GM18907 (cell line): ENCODE results near the gene HACD1.
"Not testable (repeated sequence)": the region's sequence is repeated elsewhere in the genome, so short reads cannot be mapped to it uniquely, and the experiment has no call there.

ENCODE experiments used
- ATAC-seq: cut with Tn5 transposase; IDR thresholded peaks from one replicate; pipeline ENCODE4 v1.9.1; 2021; ENCODE audit warnings: mild to moderate bottlenecking, moderate library complexity; ENCODE audit not compliant: unreplicated experiment

Gene HACD1

DNA sequence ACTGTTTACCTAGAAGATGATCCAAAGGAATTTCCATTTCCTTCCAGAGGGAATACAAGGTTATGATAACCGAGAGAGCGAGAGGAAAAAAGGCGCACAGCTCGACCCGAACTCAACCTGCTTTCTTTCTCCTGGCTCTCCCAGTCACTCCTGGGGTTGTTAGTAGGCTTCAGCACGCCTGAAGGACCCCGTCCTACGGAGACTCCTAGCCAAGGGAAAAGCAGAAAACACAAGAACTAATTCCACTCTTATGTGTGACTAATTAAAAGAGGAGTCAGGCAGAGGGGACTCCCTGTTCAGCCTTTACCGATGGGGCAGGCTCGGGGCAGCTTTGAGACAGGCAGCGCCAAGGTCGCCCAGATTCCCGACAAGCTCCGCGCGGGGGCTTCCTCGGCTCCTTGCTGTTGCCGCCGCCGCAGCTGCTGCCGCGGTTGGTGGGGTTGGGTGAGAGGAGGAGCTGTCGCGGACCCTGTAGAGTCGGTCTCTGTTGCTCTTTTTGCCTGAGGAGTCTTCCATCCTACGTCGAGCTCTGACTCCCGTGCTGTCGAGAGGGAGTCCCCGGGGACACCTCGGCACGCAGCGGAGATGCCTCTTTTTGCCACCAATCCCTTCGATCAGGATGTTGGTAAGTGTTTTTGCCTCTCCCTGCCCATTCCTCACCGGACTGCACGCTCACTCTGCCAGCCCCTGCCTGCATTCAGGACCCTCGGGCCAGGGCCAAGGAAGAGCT, 26.7 kb upstream of the HACD1 start, which contains the start of gene STAM:
TSS of gene STAM (plus strand) at position 397 of the 730 bp plus-strand sequence. CDS start at position 586, 189 bp downstream.
- peak; percentile 88 for ATAC-seq

DNA sequence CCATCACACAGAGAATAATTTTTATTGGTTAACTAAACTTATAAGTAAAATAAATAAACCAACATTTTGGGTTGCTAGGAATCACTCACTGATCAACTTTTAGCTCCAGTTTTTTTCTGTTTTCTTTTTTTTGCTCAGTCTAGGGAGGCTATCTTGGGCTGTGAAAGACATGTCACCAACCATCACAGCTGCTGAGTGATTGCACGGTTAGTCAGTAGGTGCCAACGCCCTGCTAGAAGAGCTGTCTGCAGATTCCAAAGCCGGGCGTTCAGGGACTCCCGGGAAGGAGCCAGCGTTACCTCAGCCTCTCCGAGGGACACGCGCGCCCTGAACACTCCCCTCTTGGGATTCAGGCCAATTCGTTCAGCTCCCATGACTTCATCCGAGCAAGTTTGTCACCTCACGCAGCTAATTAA, 26.2 kb upstream of the HACD1 start:
- ATAC-seq: peak; percentile 28

DNA sequence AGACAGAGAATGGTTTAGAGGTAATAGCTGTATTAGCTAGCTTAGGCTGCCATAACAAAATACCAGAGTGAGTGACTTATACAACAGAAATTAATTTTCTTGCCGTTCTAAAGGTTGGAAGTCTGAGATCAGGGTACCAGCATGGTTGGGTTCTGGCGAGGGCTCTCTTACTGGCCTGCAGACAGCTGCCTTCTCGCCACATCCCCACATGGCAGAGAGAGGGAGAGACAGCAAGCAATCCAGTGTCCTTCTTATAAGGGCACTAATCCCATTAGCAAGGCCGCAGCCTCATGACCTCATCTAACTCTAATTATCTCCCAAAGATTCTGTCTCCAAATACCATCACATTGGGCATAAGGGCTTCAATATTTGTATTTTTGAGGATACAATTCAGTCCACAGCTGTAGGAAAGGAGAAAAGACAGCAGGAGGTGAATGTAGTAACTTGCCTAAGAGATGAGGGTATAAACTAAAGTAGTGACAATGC, 23.2 kb upstream of the HACD1 start:
- no peak for ATAC-seq

DNA sequence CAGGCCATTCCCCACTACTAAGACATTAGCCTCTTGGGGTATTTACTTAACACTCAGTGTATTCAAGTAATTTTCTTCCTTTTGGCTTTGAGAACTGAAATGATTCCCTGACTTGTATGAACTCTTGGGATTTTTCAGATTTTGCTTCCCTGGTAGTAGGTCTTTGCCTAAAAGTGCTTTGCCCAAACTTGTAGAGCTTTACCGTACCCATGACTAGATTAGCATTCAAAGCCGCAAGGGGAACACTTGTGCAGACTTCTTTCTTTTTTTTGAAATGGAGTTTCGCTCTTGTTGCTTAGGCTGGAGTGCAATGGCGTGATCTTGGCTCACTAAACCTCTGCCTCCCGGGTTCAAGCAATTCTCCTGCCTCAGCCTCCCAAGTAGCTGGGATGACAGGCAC, 20.7 kb upstream of the HACD1 start:
- no peak for ATAC-seq

DNA sequence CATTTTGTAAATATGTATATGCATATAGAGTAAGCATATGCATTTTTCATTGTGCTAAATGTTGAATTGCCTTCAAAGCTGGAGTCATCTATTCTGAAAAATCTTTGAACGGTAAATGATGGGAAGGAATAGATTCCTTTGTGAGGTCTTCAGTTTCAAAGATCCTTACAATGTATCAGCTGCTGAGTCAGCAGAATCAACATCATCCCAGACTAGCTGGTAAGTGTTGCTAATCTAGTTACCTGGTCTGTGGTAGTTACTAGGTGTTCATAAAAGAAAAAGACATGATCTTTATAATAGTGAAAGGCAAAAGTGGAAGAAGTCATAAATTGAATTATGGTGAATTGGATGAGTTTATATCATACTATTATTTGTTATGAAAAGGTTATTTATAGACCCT, 16.2 kb upstream of the HACD1 start:
- no peak for ATAC-seq

DNA sequence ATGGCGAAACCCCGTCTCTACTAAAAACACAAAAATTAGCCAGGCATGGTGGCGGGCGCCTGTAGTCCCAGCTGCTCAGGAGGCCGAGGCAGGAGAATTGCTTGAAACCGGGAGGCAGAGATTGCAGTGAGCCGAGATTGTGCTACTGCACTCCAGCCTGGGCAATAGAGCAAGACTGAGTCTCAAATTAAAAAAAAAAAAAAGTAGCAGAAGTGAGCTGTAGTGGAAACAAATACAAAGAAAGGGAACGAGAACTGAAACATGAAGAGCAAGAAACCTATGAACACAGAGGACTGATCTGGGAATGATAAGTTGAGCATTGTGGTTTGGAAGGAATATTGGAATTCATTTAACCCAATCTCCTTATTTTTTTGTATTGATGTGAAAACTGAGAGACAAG, 15.4 kb upstream of the HACD1 start:
- not testable (repeated sequence) for ATAC-seq

DNA sequence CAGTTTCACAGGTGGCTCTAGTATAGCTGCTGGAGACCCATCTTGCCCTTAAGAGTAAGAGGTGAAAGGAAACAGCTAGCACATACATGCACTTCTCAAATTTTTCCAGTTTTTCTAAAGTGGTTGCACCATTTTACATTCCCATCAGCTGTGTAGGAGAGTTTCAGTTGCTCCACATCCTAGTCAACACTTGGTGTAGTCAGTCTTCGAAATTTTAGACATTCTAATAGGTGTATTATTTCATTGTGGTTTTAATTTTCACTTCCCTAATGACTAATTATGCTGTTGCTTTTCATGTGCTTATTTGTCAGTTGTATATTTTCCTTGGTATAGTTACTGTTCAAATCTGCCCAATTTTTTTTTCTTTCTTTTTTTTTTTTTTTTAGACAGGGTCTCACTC, 9.5 kb upstream of the HACD1 start:
- ATAC-seq: no peak

DNA sequence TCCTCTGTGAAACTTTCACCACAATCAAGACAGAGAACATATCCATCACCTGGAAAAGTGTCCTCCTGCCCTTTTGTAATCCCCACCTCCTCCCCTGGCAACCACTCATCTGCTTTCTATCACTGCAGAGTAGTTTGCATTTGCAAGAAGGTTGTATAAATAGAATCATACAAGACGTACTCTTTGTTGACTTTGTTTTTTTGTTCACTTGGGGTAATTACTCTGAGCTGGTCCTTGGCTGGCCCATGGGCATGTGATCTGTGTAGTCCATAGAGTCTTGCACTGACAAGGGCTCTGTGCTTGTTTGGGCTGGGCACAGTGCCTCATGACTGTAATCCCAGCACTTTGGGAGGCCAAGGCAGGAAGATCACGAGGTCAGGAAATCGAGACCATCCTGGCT, 7.8 kb upstream of the HACD1 start:
- ATAC-seq: no peak

DNA sequence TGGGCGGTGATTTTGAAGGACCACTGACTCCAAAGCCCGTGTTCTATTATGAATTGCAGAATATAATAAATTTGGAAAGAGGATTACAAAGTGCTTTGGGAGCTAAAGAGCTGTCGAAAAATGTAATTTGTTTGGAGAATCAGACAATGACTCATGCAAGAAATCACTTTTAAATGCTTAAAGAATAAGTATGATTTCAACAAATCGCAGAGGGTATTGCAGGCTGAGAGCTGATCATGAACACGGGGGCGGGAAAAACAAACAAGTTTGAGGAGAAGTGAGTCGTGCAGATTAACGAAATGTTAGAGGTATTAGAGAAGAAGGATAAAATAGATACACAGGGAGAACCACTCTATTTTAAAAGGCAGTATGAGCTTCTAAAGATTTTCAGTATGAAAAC, 4.9 kb upstream of the HACD1 start:
- no peak for ATAC-seq

DNA sequence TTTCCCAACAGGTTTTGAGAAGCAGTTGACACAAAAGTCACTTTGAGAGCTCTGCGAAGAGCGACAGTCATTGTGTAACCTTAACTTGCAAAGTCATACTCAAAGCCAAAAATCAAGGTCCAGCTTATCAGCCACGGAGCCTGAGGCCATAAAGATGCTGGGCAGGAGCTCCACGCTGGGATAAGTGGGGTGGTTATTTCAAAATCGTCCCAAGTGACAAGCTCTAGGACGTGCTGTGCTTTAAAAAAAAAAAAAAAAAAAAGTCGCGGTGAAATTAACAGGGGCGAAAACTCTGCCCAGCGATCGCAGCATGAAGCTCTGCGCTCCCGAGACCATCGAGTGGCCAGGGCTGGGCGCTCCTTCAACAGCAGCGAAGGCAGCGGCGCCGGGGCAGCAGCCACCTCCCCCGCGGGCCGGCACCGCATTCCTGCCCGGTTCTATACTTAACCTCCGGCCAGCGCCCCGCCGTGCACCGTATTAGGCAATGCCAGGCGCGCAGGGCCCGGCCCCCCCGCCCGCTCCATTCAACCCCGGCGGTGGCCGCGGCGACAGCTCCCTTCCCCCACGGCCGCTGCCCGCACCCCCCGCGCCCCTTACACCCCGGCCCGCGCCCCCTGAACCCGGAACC, 657 bp downstream of the HACD1 start:
- ATAC-seq: peak; percentile 64

DNA sequence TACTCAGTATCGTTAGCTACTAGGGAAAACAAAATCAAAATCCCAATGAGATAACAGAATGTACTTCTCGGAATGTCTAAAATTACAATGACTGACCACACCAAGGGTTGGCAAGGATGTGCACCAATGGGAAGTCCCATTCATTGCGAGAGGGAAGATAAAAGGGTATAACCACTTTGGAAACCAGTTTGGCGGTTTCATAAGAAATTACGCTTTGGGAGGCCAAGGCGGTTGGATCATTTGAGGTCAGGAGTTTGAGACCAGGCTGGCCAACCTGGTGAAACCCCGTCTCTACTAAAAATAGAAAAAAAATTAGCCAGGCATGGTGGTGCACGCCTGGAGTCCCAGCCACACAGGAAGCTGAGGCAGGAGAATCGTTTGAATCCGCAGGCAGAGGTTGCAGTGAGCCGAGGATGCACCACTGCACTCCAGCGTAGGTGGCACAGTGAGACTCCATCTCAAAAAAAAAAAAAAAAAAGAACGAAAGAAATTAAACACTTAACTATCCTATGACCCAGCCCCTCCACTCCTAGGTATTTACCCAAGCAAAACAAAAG, 7.6 kb downstream of the HACD1 start:
- no peak for ATAC-seq

DNA sequence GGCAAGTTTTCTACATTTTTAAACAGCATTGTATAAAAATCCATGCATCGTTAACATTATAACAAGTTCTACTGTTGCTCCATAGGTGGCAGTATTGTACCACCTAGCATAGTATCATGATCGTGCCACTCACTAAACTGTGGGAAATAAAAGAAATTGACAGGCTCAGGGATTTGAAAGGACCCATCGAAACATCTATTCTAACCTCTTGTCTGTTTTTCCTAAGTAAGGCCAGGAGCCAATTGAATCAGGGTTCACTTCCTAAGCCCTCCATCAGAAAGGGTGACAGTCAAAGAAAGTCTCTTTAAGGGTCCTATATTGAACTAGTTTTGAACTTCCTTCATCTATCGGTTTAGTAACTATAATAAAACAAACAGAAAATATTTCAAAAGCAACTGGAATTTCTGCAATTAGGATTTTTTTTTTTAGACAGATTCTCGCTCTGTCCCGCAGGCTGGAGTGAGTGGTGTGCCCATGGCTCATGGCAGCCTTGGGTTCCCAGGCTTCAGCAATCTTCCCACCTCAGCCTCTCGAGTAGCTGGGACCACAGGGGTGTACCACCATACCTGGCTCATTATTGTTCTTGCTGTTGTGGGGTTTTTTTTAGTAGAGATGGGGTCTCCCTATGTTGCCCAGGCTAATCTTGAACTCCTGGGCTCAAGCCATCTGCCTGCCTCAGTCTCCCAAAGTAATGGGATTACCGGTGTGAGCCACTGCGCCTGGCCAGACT, 9.4 kb downstream of the HACD1 start:
- peak; percentile 81 for ATAC-seq

DNA sequence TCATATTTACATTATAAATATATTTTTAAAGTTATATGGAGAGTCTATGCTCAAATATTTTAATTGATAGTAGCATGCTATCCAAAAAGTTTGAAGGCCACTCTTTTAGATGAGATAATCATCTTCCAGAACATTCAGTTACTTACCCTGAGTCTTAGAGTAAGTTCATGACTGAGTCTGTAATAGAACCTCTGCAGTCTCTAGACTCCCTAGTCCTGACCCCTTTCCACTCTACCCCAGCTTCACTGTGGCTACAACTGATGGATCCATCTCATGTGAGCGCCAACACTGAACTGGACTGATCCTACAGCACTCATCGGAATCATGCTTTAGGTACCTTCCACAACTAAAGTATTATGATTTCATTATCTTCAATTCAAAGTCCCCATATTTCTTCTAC, 10.1 kb downstream of the HACD1 start:
- ATAC-seq: peak; percentile 20

DNA sequence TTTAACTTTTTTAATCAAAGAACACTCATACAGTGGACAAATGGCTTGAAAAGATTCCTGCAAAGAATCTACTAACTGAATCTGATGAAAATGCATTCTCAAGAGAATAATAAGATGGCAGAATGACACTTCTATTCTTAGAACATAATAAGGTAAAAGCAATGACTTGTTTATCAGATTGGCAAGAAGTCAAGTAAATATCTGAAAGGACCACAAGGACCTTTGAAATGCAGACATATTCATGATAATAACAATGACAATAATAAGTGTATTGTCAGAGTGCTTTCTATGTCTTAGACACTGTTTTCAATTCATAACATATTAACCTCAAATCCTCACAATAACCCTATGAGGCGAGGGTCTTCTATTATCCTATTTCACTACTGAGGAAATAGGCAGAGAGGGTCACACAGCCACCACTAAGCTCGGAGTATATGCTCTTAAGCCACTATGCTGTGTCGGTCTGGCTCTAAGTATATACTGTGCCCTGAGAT, 10.6 kb downstream of the HACD1 start:
- ATAC-seq: no peak

DNA sequence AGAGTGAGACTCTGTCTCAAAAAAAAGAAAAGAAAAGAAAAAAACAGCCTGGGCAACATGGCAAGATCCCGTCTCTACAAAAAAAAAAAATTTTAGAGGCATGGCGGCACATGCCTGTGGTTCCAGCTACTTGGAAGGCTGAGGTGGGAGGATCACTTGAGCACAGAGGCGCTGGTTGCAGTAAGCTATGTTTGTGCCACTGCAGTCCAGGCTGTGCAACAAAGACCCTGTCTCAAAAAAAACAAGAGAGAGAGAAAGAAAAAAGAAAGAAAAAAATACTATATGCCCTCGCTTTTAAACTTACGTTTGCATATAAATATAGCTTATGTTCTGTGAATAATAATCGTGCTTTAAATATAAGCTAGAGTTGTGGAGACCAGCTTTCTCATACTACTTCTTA, 11.2 kb downstream of the HACD1 start:
- ATAC-seq: no peak

DNA sequence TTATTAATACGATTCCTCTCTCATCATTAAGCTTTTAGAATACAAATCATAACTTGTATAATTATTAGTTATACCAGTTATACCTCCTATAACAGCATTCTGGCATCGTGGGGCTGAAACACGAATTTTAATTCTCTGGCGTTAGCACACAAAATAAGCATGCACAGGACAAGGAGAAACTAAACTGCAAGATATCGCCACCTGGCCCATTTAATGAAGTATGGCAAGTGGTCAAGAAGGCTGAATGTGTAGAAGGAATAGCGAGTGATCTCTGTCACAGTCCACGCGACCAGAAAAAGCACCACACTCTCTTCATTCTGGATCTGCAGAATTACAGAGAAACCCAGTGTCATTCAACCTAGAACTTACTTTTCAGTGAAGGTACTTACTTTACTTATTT, 18.1 kb downstream of the HACD1 start:
- peak; percentile 78 for ATAC-seq

DNA sequence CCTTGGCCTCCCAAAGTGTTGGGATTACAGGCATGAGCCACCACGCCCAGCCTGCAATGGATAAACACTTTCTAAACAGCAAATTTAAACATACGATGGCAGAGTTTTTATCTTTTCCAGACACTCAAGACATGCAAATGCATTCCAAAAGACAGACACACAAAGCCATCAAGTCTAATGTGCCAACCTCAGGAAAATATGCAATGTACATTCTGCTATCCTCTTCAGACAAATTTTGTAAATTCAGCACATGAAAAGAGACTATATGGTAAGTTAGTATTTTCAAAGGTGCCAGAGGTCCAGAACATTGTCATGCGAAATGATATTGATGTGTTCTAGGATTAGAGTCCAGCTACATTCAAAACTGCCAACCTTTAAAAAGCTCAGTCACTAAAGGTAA, 19.8 kb downstream of the HACD1 start:
- no peak for ATAC-seq

DNA sequence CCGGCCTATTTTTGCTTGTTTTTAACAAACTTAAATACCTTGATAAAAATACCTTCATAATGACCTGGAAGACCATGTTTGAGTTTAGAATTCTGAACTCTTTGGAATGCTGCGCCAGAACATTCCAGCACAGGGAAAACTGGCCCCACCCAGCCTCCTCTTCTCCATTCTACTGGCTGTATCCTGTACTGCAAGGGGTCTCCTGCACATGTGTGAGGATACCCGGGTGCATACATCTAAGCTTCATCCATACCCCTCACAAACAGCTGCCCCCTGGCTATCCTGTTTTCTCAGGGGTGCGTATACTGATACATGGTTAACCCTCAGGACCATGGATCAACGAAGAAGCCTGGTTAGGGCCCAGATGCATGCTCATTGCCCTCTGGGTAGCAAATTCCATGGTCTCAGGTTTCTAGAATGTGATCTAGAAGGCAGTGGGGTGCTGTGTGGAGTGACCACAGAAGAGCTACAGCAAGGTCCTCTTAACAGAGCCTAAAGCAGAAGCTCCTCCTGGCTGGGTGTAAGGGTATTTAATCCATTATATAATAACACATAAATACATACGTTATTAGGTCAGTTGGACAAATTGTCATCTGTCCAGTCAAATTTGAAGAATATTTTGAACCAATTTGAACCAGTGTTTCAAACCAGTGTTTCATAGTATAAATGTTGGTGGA, 26.1 kb downstream of the HACD1 start:
- no peak for ATAC-seq

DNA sequence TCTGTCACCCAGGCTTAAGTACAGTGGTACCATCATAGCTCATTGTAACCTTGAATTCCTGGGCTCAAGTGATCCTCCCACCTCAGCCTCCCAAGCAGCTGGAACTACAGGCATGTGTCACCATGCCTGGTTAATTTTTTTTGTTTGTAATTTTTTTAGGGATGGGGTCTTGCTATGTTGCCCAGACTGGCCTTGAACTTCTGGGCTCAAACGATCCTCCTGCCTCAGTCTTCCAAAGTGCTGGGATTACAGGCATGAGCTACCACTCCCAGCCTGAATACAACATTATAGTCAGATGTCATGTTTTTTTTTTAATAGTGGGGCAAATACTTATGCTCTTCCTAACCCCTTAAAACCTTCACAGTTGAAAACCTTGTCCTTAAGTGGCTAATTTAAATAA, 27.9 kb downstream of the HACD1 start:
- ATAC-seq: not testable (repeated sequence)

DNA sequence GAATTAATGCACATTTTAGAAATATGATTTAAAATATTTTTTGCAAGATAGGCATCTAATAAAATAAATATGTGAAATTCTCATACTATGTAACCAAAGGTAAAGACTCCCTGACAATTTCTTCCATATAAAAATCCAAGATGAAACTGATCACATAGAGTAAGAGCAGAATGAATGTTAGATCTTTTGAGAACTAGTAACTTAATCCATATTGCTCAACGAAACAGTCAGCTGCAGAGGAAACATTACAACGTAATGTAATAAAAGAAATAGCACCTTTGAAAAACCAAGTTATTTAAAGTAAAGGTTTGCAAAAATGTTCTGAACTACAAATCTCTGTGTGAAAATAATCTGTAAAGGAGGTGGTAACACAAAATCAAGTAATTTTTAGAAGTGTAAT, 28.8 kb downstream of the HACD1 start:
- ATAC-seq: no peak

DNA sequence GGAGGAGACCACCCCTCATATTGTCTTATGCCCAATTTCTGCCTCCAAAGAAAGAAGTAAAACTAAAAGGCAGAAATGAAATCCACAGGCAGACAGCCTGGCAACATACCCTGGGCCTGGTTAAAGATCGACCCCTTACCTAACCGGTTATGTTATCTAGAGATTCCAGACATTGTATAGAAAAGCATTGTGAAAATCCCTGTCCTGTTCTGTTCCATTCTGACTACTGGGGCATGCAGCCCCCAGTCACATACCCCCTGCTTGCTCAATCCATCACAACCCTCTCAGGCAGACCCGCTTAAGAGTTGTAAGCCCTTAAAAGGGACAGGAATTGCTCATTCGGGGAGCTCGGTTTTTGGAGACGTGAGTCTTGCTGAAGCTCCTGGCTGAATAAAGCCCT, 29.9 kb downstream of the HACD1 start:
- not testable (repeated sequence) for ATAC-seq
